GM12892 (cell line): Measurements from ENCODE around the gene LRRIQ3. TPM values are rescaled to one million over a fixed set of nuclear protein-coding genes. Genes with fewer than 3 reads are reported as not detected.
A peak's percentile ranks its signal among the peaks of the same experiment; 100 is the strongest.

Source experiments
- DNase-seq: peaks from one replicate; pipeline ENCODE4 v3.0.0; 2011; ENCODE audit not compliant: insufficient read length
- FAIRE-seq: peaks from 2 replicates; lab custom pipeline; 2011; peaks lifted over from hg19 to GRCh38; lab: Jason Lieb, UNC
- POLR2A ChIP-seq: IDR thresholded peaks from 2 replicates; pipeline ENCODE4 v1.6.1; 2011; ENCODE audit warnings: low read depth, low read length, control low read depth
- POLR2AphosphoS5 ChIP-seq: IDR thresholded peaks from 2 replicates; pipeline ENCODE4 v1.6.1; 2011; ENCODE audit warnings: low read depth, low read length, control low read depth
- TAF1 ChIP-seq: IDR thresholded peaks from 2 replicates; pipeline ENCODE4 v1.6.1; 2011; ENCODE audit warnings: low read depth, mild to moderate bottlenecking, control low read depth, low read length, borderline replicate concordance
- polyA plus RNA-seq: library from polyadenylated mRNA; unstranded; fragments of >200 nt; gene quantifications from one replicate; pipeline ENCODE4 v1.2.1, GENCODE V29; 2012; ENCODE audit warnings: missing spikeins, inconsistent platforms; ENCODE audit not compliant: missing spikeins

Gene LRRIQ3, protein sequence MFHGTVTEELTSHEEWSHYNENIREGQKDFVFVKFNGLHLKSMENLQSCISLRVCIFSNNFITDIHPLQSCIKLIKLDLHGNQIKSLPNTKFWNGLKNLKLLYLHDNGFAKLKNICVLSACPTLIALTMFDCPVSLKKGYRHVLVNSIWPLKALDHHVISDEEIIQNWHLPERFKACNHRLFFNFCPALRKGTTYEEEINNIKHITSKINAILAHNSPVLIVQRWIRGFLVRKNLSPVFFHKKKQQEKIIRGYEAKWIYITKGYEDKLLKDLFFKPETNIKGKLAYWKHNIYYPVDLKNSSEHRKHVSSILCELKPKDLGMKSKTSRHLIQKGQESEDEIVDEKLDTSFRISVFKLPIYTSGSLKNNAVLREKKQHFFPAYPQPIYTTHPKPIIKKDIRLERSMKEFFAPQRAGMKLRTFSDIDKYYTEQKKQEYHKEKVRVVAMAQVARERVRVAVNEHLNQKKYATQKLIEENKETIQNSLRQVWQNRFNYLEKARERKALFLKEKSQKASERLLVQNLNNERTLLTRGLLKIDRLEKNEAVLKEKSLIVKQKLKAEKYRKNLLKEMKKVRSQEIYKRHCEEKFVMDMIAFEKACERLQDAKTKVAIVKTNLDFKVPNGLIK
- 1.0 TPM for polyA plus RNA-seq

DNA sequence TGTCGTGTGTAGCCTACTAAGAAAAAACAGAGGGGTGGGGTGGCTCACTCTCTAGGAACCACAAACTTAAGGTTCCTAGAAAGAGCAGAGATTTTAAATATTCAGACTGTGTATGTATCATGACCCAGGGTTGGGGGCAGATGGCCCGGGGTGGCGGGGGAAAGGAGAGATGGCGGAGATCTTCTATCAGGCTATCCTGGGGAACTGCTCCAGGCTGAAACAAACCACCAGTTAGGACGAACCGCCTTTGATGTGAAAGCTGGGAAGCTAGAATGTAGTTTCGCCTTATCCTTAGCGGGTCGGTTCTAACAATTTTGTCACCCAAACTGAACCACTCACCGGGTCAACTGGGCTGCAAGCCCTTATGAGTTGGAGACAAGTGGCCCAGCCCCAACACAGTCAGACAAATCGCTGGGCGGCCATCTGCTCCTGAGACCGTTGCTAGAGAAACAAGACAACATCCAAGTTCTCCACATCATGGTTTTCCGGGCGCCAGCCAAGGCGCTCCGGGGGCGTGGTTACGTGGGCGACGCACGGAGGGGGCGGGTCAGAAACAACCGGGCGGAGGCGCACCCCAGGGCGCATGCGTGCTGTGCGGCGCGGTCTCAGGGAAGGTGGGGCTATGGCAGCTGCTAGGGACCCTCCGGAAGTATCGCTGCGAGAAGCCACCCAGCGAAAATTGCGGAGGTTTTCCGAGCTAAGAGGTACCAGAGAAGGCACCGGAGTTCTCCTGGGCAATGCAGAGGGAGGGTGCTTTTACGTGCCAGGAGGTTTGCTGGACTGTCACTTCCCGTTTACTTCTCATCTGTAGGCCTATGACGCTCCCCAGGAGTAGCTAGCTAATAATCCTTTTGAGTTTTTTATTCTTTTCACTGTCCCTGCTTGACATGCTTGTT lies at the start of gene LRRIQ3, which contains the start of gene FPGT:
LRRIQ3 (minus strand) TSS at position 520 of the 896 bp plus-strand sequence. CDS start 14,492 bp downstream, outside the sequence.
FPGT (plus strand) TSS at position 586 of the 896 bp plus-strand sequence; CDS start at position 623, 37 bp downstream.
- peak; percentile 82 for TF ChIP-seq POLR2A
- peak; percentile 71; the same call in 1 of the 2 replicates for TF ChIP-seq POLR2AphosphoS5
- TF ChIP-seq TAF1, result peak; percentile 54; the same call in 1 of the 2 replicates

DNA sequence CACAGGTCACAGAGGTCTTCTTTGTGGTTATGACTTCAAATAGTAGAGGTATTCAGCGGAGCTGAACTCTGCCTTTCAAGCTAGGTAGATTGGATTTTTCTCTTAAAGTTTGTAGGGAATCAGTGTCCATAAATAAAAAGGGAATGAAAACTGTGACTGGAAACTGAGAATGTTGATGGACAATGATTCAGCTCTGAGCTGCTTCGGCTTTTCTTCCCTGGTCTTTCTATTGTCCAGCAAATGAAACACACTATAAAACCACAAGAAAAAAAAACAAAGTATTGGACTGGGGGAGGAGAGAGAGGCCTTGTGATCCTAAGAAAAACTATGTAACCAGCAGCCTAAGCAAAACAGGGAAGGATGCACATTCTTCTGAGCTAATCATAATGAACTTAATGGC lies 48.3 kb upstream of the LRRIQ3 start:
- FAIRE-seq (no peak), DNase-seq (no peak)
- TF ChIP-seq POLR2A, result no peak
- TF ChIP-seq TAF1, result no peak
- TF ChIP-seq POLR2AphosphoS5, result no peak

More for the DNA sequence above, at the start of gene LRRIQ3, which contains the start of gene FPGT:
- DNase-seq, result peak; percentile 68
- FAIRE-seq, result peak; percentile 94

DNA sequence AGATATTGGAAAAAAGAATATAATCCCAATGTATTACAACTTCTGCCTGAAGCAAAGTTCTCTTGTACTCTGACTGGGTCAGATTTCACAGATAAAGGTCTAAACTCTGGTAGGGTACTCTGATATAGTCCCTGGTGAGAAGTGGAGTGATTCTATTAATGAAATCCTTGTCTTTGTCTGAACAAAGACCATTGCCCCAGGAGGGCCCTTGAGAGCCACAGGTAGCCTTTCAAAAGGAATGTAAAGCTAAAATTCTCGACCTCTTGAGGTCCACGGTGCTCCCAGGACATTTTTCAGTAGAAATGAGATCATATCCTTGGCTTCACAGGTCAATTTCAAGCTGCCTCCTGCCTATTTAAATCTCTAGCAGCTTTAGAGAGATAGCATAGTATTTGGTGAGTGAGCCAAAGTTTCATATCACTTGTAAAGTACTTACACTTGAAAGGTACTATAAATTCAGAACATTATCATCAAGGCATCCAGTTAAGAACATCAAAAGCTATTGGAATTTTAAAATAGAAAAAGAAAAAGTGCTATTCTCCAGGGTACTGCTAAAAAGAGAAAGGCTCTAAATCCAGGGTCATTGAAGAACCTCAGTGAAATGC lies 47.3 kb upstream of the LRRIQ3 start:
- DNase-seq (no peak), FAIRE-seq (no peak)
- TF ChIP-seq POLR2AphosphoS5 (no peak), TAF1 (no peak), POLR2A (no peak)

DNA sequence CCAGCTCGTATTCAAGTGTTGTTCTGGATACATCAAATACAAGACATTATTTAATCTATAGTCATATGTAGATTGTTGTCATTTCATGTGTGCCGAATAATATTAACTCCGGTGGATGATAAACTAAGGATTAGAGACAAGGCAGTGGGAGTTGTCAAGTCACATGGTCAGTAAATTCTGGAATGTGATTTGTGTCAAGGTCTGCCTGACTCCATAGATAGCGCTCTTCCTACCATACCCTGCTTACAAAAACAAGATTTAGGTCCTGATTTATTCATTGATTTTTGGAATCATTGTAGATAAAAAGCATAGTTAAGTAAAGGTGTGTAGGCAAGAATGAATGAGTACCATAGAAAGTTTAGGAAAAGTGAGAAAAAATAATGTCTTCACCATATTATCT lies 39.8 kb upstream of the LRRIQ3 start:
- DNase-seq (no peak), FAIRE-seq (no peak)
- TF ChIP-seq TAF1 (no peak), POLR2A (no peak), POLR2AphosphoS5 (no peak)

DNA sequence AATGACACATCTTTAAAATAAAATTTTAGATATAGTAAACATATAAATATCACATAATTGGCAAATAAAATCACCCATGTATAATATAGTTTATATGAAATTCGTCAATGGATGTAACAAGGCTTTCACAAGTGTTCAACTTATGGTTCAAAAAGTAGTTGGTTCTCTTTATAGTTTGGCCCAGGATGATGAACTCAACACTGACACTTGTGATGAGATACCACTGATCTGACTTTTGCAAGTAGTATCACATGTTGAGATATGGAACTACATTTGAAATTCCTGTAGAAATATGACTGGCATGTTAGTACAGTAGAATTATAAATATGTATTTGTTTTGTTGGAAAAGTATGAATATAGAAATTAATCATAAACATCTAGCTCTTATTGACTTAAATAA lies 39.1 kb upstream of the LRRIQ3 start:
- no peak for TF ChIP-seq TAF1
- no peak for TF ChIP-seq POLR2A
- no peak for TF ChIP-seq POLR2AphosphoS5
- no peak for DNase-seq
- FAIRE-seq, result no peak

DNA sequence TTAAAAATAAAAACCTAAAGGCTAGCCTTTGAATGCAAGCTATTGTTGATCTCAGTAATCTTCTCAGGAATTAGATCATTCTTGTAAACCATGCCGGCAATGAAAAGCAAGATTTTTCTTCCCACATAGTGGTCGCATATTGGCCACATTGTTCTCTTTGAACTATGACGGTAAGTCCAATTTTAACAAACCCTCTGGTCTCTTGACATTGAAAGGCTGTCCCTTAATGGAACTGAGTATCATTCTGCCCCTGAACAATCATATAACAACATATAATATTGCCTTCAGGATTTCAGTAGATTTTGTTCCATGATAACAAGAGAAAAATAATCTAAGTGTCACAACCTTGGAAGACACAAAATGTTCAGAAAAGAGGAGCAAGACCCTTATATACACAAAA lies 38.5 kb upstream of the LRRIQ3 start:
- TF ChIP-seq POLR2AphosphoS5, result no peak
- TF ChIP-seq TAF1, result no peak
- no peak for TF ChIP-seq POLR2A
- FAIRE-seq (no peak), DNase-seq (no peak)

DNA sequence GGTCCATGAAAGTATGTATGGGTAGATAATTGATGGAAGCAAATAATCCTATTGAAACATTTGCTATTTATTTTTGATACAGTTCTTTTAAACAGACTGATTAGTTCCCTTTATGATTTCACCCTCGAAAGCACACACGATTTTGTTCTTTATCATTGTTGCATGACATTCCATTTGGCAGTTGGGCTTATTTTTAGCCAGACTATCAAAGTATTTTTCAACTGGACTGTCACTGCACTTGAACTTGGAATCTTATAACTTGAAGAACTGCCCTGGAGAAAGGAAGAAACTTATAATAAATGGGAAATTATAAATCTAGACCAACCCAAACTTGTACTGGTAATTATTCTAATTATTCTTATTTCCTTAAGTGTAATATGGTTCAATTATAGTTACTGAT lies 37.2 kb upstream of the LRRIQ3 start, which contains the start of gene TNNI3K:
TNNI3K (plus strand) TSS at position 235 of the 400 bp plus-strand sequence; CDS start at position 300, 65 bp downstream.
- FAIRE-seq (no peak), DNase-seq (no peak)
- no peak for TF ChIP-seq POLR2A
- TF ChIP-seq TAF1, result no peak
- no peak for TF ChIP-seq POLR2AphosphoS5

DNA sequence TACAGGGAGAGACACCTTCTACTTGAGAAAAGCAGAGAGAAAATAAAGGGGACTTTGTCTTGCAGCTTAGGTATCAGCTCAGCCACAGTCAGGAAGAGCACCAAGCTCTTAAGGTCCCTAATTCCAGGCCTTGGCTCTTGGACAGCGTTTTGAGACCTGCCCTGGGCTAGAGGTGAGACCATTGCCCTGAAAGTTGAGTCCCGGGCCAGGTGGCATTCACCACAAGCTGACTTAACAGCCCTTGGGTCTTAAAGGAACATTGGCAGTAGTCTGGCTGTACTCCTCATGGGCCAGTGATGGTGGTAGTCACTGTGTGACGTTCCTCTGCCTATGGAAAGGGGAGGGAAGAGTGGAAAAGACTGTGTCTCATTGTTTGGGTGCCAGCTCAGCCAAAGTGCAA lies 25.5 kb upstream of the LRRIQ3 start:
- FAIRE-seq (no peak), DNase-seq (no peak)
- no peak for TF ChIP-seq POLR2AphosphoS5
- no peak for TF ChIP-seq TAF1
- no peak for TF ChIP-seq POLR2A

DNA sequence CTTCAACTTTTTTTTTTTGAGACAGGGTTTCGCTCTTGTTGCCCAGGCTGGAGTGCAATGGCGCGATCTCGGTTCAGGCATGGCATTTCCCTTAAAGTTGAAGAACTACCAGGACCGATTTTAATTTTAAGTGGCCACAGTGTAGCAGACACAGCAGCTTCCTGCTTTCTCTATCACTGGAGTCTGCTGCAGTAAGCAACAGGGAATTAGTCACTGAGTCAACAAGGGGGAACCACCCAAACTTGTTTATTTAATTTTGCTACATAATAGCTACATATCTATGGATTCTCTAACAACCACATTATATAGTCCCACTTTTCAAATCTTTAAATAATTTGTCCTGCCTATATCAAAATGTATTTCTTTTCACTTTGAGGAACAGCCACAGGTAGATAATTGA lies 24.7 kb upstream of the LRRIQ3 start:
- no peak for FAIRE-seq
- DNase-seq, result no peak
- TF ChIP-seq POLR2AphosphoS5, result no peak
- no peak for TF ChIP-seq POLR2A
- TF ChIP-seq TAF1, result no peak

DNA sequence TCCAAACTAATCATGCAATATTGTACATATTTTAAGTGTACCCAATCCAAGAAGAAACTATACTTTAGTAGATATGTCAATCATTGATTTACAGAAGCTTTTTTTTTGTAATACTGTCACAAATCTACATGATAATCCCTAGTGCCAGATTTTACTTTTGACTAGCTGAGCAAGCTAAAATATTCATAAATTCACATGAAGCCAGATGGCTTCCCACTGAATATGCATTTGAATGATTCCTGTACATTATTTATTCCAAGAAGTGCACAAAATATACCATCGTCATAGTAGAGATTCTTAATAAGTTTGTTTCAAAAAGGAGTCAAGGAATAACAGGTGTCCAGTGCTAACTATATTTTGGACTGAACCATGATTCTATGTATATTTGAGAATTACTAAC lies 17.3 kb upstream of the LRRIQ3 start:
- DNase-seq, result no peak
- TF ChIP-seq POLR2A (no peak), POLR2AphosphoS5 (no peak), TAF1 (no peak)
- no peak for FAIRE-seq

DNA sequence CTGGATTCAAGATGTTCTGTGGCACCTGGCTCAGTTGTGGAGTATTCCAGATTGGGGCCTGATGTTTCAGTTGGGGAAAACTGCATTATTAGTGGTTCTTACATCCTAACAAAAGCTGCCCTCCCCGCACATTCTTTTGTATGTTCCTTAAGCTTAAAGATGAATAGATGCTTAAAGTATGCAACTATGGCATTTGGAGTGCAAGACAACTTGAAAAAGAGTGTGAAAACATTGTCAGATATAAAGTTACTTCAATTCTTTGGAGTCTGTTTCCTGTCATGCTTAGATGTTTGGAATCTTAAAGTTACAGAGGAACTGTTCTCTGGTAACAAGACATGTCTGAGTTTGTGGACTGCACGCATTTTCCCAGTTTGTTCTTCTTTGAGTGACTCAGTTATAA lies 7.3 kb upstream of the LRRIQ3 start:
- DNase-seq (no peak), FAIRE-seq (no peak)
- TF ChIP-seq POLR2AphosphoS5, result no peak
- no peak for TF ChIP-seq TAF1
- no peak for TF ChIP-seq POLR2A
